ENCODE data around the gene CYTH1.

The CYTH1 gene

DNA sequence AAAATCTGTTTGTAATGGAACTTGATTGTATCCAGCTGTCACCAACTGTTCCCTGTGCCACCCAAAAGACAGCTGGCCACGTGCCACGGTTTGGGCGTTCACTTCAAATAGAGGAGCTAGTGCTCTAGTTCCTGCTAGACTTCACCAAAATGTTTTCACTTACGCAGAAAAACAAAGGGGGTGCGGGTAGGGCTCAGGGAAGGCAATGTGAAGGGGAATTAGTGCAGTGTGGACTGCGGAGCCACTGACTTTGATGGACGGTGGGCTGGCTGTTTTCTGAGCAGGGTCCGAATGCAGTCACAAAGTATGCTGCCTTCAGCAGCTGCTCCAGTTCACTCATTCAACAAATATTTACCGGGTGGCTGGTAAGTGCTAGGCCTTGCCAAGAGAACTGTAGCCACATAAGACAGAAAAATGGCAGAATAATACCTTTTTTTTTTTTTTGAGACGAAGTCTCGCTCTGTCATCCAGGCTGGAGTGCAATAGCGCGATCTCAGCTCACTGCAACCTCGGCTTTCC is 7.6 kb upstream of the CYTH1 start:
- DNase-seq (ENCODE audit: low read depth), result peak; percentile 63
- H3K4me3 ChIP-seq (replicated peaks; ENCODE audit: low read depth, low read length), result no peak overlapping the region
- TF ChIP-seq, protein P1, sequence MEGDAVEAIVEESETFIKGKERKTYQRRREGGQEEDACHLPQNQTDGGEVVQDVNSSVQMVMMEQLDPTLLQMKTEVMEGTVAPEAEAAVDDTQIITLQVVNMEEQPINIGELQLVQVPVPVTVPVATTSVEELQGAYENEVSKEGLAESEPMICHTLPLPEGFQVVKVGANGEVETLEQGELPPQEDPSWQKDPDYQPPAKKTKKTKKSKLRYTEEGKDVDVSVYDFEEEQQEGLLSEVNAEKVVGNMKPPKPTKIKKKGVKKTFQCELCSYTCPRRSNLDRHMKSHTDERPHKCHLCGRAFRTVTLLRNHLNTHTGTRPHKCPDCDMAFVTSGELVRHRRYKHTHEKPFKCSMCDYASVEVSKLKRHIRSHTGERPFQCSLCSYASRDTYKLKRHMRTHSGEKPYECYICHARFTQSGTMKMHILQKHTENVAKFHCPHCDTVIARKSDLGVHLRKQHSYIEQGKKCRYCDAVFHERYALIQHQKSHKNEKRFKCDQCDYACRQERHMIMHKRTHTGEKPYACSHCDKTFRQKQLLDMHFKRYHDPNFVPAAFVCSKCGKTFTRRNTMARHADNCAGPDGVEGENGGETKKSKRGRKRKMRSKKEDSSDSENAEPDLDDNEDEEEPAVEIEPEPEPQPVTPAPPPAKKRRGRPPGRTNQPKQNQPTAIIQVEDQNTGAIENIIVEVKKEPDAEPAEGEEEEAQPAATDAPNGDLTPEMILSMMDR (IDR thresholded peaks at IDR 0.05; ENCODE audit: low read length, missing control alignments), result no peak

DNA sequence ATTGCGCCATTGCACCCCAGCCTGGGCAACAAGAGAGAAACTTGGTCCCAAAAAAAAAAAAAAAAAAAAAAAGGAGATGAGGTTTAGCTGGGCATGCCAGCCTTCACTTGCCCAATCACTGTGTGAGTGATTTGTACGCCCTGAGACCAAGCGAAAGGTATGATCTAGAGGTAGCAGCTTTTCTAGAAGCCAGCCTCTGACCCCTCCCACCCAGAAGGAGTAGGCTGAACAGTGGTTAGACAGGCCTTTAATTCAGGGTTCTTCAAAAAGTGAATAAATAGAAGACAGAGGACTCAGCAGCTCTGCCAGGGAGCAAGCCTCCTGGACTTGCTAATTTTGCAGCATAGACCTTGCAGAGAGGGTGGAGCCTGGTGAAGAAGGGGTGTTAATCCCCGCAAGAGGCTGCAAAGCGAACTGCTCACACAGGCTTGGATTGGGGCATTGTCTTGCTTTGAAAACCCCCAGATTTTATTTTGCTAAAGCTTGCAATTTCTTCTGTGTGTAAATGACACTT is 7.1 kb upstream of the CYTH1 start:
- no peak for DNase-seq (ENCODE audit: low read depth)
- no peak overlapping the region for H3K4me3 ChIP-seq (replicated peaks; ENCODE audit: low read depth, low read length)
- TF ChIP-seq, protein P1 (IDR thresholded peaks at IDR 0.05; ENCODE audit: low read length, missing control alignments), result no peak

DNA sequence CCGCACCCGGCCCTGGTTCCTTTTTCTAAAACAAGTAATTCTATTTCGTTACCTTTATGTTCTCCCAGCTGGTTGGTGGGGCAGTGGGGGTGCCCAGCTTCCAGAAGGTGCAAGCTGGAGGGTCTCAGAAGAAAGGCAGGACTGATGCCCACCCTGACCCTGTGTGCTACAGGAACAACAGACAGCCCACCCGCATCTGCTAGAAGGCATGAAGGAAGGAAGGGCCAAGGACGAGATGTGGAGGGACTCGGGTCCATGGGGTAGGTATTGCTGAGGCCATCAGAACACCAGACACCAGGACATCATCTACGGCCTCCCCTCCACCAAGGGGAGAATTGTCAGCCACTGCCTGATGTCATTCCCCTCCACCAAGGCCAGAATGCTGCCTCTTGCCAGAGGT is 6.4 kb upstream of the CYTH1 start:
- TF ChIP-seq, protein P1 (IDR thresholded peaks at IDR 0.05; ENCODE audit: low read length, missing control alignments), result no peak
- H3K4me3 ChIP-seq (replicated peaks; ENCODE audit: low read depth, low read length), result no peak overlapping the region
- DNase-seq (ENCODE audit: low read depth), result no peak

DNA sequence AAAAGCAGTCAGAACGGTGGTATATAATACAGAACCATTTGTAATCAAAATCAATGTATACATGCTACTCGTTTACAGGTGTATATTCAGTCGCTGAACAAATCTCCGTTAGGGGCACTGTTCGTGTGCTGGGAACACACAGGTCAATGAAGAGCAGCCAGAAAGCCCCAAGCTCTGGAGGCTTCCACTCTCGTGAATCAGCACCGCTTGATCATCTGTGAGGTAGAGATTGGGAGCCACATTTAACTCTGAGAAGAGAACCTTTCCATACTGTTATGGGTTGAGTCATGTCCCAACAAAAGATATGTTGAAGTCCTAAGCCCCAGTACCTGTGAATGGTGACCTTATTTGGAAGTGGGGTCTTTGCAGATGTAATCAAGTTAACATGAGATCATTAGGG is 5.4 kb upstream of the CYTH1 start:
- H3K4me3 ChIP-seq (replicated peaks; ENCODE audit: low read depth, low read length), result no peak overlapping the region
- no peak for DNase-seq (ENCODE audit: low read depth)
- TF ChIP-seq, protein P1 (IDR thresholded peaks at IDR 0.05; ENCODE audit: low read length, missing control alignments), result no peak

DNA sequence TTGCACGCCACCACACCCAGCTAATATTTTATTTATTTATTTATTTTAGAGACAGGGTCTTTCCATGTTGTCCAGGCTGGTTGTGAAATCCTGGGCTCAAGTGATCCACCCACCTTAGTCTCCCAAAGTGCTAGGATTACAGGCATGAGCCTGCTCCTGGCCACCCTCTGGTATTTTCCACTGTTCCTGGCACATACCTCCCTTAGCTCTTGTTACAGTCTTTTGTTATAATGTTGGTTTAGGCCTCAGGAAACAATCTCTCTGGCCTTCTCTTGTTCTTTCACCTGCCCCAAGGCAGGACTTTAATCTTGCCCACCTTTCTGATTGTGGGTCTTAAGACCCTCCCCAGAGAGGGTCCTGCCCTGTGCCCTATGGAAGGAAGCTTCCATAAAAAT is 3.6 kb upstream of the CYTH1 start:
- no peak for DNase-seq (ENCODE audit: low read depth)
- TF ChIP-seq, protein P1 (IDR thresholded peaks at IDR 0.05; ENCODE audit: low read length, missing control alignments), result no peak
- H3K4me3 ChIP-seq (replicated peaks; ENCODE audit: low read depth, low read length), result no peak overlapping the region

DNA sequence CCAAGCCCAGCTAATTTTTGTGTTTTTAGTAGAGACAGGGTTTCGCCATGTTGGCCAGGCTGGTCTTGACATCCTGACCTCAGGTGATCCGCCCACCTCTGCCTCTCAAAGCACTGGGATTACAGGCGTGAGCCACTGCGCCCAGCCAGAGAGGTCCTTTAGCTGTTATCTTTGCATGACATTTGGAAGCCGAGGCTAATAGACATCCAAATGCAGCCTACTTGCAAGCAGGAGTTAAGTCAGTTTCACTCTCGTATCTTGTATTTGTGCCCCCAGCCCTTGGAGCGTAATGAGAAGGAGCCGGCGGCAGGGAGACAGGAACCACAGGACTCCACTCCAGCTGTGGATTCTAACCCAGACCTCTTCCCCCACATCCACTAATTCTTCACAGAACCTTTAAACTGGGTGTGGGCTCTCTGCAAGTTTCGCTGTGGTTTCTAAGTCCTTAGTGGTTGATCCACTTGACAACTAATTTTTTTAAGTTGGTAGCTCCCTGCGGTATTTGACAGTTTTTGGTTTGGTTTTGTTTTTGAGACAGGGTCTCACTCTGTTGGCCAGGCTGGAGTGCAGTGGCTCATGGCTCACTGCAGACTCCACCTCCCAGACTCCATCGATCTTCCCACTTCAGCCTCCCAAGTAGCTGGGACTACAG is 3.1 kb upstream of the CYTH1 start:
- TF ChIP-seq, protein P1 (IDR thresholded peaks at IDR 0.05; ENCODE audit: low read length, missing control alignments), result no peak
- DNase-seq (ENCODE audit: low read depth), result no peak
- H3K4me3 ChIP-seq (replicated peaks; ENCODE audit: low read depth, low read length), result no peak overlapping the region

DNA sequence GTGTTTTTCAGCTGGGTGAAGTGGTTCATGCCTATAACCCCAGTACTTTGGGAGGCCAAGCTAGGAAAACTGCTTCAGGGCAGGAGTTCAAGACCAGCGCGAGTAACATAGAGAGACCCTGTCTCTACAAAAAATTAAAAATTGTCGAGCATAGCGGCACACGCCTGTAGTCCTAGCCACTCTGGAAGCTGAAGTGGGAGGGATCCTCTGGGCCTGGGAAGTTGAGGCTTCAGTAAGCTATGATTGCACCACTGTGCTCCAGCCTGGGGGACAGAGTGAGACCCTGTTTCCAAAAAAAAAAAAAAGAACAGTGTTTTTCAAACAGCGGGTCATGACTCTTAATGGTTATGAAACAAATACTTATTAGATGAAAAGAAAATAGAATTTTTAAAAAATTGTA is 2.3 kb upstream of the CYTH1 start:
- DNase-seq (ENCODE audit: low read depth), result no peak
- H3K4me3 ChIP-seq (replicated peaks; ENCODE audit: low read depth, low read length), result no peak overlapping the region
- TF ChIP-seq, protein P1 (IDR thresholded peaks at IDR 0.05; ENCODE audit: low read length, missing control alignments), result no peak

Data from fibroblast of pulmonary artery (primary cell).